A549 treated with RU486 at 1 μM for 4 hours (cell line): ENCODE measurements around the gene PATZ1. TPM values are rescaled to one million over a fixed set of nuclear protein-coding genes. Genes with fewer than 3 reads are reported as not detected.

ENCODE experiments used
- total RNA-seq: library from RNA; stranded (reverse); fragments of 200-300 nt; extraction: Qiagen RNA extraction; gene quantifications from 5 replicates; pipeline ENCODE4 v1.2.3, GENCODE V29; 2022; ENCODE audit warnings: low read depth

The PATZ1 gene, protein sequence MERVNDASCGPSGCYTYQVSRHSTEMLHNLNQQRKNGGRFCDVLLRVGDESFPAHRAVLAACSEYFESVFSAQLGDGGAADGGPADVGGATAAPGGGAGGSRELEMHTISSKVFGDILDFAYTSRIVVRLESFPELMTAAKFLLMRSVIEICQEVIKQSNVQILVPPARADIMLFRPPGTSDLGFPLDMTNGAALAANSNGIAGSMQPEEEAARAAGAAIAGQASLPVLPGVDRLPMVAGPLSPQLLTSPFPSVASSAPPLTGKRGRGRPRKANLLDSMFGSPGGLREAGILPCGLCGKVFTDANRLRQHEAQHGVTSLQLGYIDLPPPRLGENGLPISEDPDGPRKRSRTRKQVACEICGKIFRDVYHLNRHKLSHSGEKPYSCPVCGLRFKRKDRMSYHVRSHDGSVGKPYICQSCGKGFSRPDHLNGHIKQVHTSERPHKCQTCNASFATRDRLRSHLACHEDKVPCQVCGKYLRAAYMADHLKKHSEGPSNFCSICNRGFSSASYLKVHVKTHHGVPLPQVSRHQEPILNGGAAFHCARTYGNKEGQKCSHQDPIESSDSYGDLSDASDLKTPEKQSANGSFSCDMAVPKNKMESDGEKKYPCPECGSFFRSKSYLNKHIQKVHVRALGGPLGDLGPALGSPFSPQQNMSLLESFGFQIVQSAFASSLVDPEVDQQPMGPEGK
- 17.0 to 22.1 TPM (median 20.8 TPM) in 5 replicates for total RNA-seq

DNA sequence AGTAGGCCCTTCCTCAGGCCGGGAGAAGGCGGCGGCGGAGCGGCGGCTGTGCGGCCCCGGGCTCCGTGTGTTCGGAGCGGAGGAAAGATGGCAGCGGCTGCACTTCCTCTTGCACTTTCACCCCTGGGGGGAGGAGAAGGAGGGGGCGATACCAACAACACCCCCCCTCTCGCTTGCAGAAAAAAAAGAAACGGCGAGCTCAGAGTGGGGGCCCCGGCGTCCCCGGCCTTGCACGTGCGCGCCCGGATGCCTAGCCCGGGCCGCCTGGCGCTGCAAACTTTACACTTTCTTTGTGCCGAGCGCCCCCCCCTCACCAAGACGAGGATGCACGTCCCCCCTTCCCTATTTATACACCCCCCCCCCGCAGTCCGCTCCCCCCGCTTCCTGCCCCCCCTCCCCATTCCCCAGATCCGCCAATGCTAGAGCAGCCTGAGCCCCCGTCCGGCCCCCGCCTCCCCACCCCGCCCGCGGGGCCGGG is at the start of gene PATZ1:
TSS of gene PATZ1 (minus strand) at position 92 of the 478 bp plus-strand sequence. CDS start 744 bp downstream, outside the sequence.

DNA sequence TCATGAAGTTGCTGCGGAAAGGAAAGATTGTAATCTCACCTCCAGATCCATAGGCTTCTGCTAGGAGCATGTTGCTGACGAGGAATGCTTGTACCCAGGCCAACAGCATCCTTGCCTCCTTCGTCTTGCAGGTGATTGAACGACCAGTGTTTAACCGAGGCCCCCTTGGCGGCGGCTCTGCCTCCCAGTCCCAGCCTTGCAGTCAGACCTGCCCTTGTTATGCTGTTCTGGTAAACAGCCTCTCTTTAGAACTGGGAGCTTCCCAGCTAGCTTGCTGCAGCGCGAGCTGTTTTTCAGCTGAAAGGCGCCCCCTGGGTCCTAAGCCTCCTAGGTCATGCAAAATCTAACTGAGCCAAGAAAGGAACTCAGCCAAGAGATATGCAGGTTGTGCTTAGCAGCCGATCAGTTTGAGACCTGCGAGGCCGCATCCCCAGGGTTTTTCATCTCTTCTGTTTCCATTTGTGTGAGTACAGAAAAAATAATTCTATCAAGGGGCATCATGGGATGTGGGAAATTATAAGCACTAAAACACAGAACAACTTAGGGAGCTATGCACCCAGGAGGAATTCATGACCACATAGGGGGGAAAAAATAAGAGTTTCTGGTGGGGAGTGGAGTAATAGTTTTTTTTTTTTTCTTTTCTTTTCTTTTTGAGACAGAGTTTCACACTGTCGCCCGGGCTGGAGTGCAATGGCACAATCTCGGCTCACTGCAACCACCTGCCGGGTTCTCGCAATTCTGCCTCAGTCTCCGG is 53.7 kb downstream of the PATZ1 start, which contains the start of gene PIK3IP1:
TSS of gene PIK3IP1 (minus strand) at position 253 of the 754 bp plus-strand sequence. CDS start at position 109, 144 bp downstream.

Other genes with a start within 250 kb of the PATZ1 start
- 50.3 to 77.3 TPM (median 70.7 TPM) in 5 replicates for gene SELENOM, start 238.8 kb downstream of the PATZ1 start, total RNA-seq
- gene INPP5J, start 223.4 kb downstream of the PATZ1 start, total RNA-seq = 0.51 to 0.77 TPM (median 0.65 TPM) in 5 replicates
- gene PLA2G3, start 205.8 kb downstream of the PATZ1 start, total RNA-seq = not detected in 5 replicates
- gene RNF185, start 186.2 kb downstream of the PATZ1 start, total RNA-seq = 23.2 to 25.0 TPM (median 24.0 TPM) in 5 replicates
- 7.3 to 9.1 TPM (median 8.0 TPM) in 5 replicates for gene LIMK2, start 134.0 kb downstream of the PATZ1 start, total RNA-seq
- 1.0 to 1.8 TPM (median 1.3 TPM) in 5 replicates for gene PIK3IP1, start 53.9 kb downstream of the PATZ1 start, total RNA-seq
- 58.2 to 88.1 TPM (median 67.5 TPM) in 5 replicates for gene DRG1, start 53.3 kb upstream of the PATZ1 start, total RNA-seq
- 11.6 to 15.9 TPM (median 14.5 TPM) in 5 replicates for gene EIF4ENIF1, start 143.5 kb upstream of the PATZ1 start, total RNA-seq
- gene SFI1, start 150.2 kb upstream of the PATZ1 start, total RNA-seq = 7.6 to 13.0 TPM (median 8.7 TPM) in 5 replicates